HEK293T (cell line): ENCODE measurements around the gene ATP2B2.

Experiments used
- CTCF ChIA-PET: fragments of 350-600 bp; formaldehyde crosslinking; extraction: SDS; loops from one replicate; lab custom pipeline; 2021; ENCODE audit warnings: antibody characterized with exemption, inconsistent platforms; lab: Yijun Ruan, JAX
- POLR2A ChIA-PET: fragments of 350-600 bp; formaldehyde crosslinking; extraction: SDS; loops from one replicate; lab custom pipeline; 2020; ENCODE audit warnings: antibody characterized with exemption, inconsistent platforms; lab: Yijun Ruan, JAX
- DNase-seq: peaks from one replicate; pipeline ENCODE4 v3.0.0; 2012; ENCODE audit warnings: mixed read lengths; ENCODE audit errors: extremely low spot score
- ARNT ChIP-seq: fragments of 450-650 bp; IDR thresholded peaks from 2 replicates; pipeline ENCODE4 v1.6.1; 2017; ENCODE audit warnings: mild to moderate bottlenecking
- BHLHE40 ChIP-seq: fragments of 450-650 bp; IDR thresholded peaks from 2 replicates; pipeline ENCODE4 v1.6.1; 2016; ENCODE audit warnings: mild to moderate bottlenecking, moderate library complexity, borderline replicate concordance
- CTBP1 ChIP-seq: fragments of 450-650 bp; IDR thresholded peaks from 2 replicates; pipeline ENCODE4 v1.6.1; 2016; ENCODE audit warnings: borderline replicate concordance
- ELF4 ChIP-seq: fragments of 450-650 bp; IDR thresholded peaks from 2 replicates; pipeline ENCODE4 v1.6.1; 2017; ENCODE audit warnings: antibody characterized with exemption
- FOXA1 ChIP-seq: fragments of 450-650 bp; IDR thresholded peaks from 2 replicates; pipeline ENCODE4 v1.6.1; 2016; ENCODE audit warnings: mild to moderate bottlenecking
- FOXK2 ChIP-seq: fragments of 450-650 bp; IDR thresholded peaks from 2 replicates; pipeline ENCODE4 v1.6.1; 2016; ENCODE audit warnings: mild to moderate bottlenecking
- FOXM1 ChIP-seq: fragments of 450-650 bp; IDR thresholded peaks from 2 replicates; pipeline ENCODE4 v1.6.1; 2017; ENCODE audit warnings: mild to moderate bottlenecking, borderline replicate concordance
- HDGF ChIP-seq: fragments of 450-650 bp; IDR thresholded peaks from 2 replicates; pipeline ENCODE4 v1.6.1; 2017; ENCODE audit warnings: antibody characterized with exemption, borderline replicate concordance
- L3MBTL2 ChIP-seq: fragments of 450-650 bp; conservative IDR thresholded peaks from 2 replicates; pipeline ENCODE4 v1.6.1; 2016; ENCODE audit warnings: mild to moderate bottlenecking
- LEF1 ChIP-seq: fragments of 450-650 bp; IDR thresholded peaks from 2 replicates; pipeline ENCODE4 v1.6.1; 2017; ENCODE audit warnings: mild to moderate bottlenecking, borderline replicate concordance
- NFRKB ChIP-seq: fragments of 450-650 bp; IDR thresholded peaks from 2 replicates; pipeline ENCODE4 v1.6.1; 2016; ENCODE audit warnings: mild to moderate bottlenecking, moderate library complexity
- SP1 ChIP-seq: fragments of 450-650 bp; IDR thresholded peaks from 2 replicates; pipeline ENCODE4 v1.6.1; 2017
- SUZ12 ChIP-seq: fragments of 450-650 bp; IDR thresholded peaks from 2 replicates; pipeline ENCODE4 v1.6.1; 2016; ENCODE audit warnings: mild to moderate bottlenecking
- TARDBP ChIP-seq: fragments of 450-650 bp; IDR thresholded peaks from 2 replicates; pipeline ENCODE4 v1.6.1; 2016
- ZNF384 ChIP-seq: fragments of 450-650 bp; IDR thresholded peaks from 2 replicates; pipeline ENCODE4 v1.6.1; 2016
- TF ChIP-seq, protein P1 (sequence below): fragments of 450-650 bp; IDR thresholded peaks from 2 replicates; pipeline ENCODE4 v1.6.1; 2016

The ATP2B2 gene

DNA sequence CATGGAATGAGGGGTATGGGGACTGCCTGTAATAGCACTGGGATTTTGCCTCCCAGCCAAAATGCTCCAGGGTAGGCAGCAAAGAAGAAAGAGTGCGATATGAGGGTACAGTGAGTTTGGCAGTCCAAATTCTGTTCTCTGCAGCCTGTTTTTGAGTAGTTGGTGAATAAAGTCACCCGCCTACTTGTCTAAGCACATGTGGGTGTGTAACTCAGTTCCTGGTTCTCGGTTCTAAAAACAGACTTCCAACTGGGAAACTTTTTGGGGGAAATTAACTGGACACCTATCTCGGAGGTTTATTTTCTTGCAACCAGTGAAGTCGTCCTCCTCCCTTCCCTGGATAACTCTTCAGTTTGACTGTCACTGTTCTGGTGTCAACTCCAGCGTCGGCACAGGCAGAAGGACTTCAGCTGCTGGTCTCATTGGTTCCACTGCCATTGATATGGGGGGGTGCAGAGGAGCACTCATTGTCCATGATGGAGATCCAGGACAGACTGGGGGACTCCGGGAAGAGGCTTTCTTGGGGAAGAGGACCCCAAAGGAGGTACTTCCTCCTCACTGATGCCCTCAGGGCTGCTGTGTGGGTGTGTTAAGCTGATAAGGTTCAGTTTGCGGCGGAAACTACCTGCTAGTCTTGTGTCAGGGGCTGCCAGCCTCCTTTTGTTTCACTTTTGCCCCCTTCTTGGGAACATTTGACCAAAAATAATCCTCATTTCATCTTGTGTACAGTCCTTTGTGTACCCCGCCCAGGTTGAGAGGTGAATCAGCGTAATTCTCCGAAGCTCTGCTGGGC is 225.8 kb downstream of the ATP2B2 start:
- TF ChIP-seq SUZ12: no peak
- TF ChIP-seq ZNF384: no peak
- no peak for TF ChIP-seq HDGF
- no peak for TF ChIP-seq ELF4
- TF ChIP-seq L3MBTL2: no peak
- no peak for TF ChIP-seq NFRKB
- TF ChIP-seq SP1: no peak
- TF ChIP-seq TARDBP: no peak
- no peak for TF ChIP-seq LEF1
- no peak for TF ChIP-seq FOXK2
- TF ChIP-seq BHLHE40: no peak
- ChIA-PET POLR2A (no interaction called here), CTCF (no interaction called here)
- no peak for DNase-seq

DNA sequence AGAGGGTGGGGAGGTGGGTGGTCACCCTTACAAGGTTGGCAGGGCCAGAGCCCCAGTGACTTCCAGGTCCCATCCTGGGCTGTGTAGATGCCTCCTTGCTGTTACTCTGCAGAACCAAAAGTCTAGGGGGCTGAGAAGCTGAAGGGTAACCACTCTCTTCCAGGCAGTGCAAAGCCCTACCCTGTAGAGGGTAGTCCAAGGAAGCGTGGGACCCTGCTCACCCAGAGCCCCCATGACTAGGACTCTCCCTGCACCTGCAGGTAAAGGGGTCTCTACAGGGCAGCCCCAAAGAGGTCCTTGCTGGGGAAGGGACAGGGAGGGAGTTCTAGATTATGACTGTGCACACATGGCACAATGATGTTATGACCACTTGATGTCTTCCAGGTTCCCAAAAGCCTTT is 226.9 kb downstream of the ATP2B2 start:
- CTCF ChIA-PET: no interaction called here
- POLR2A ChIA-PET: no interaction called here
- DNase-seq: no peak
- TF ChIP-seq ARNT: no peak

DNA sequence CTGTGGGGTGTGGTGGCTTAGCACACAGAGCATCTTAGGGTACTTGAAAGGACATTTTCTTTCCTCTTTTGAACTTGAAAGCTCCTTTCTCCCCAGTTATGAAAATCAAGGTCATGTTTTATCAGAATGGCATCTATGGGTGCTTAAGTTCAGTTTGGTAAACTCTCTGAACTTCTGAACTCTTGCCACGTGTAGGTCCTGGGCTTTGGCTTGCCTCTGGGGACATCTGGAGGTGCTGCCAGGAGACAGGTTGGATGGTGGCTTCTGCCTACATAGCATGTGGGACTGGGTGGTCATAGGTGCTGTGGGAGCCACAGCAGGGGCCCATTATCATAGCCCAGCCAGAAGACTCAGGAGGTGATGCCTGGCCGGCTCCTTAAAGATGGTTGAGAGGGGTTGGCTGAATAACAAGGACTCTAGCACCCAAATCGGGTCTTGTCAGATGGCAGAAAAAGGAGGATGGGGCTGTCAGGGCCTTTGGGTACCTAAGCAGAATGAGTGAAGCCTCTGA is 228.2 kb downstream of the ATP2B2 start:
- ChIA-PET POLR2A (no interaction called here), CTCF (no interaction called here)
- no peak for DNase-seq
- TF ChIP-seq L3MBTL2 (no peak), FOXA1 (no peak), ELF4 (no peak), BHLHE40 (no peak), SP1 (no peak), ZNF384 (no peak), TARDBP (no peak), LEF1 (no peak), NFRKB (no peak), CTBP1 (no peak), FOXK2 (no peak), HDGF (no peak)
- TF ChIP-seq, protein P1, sequence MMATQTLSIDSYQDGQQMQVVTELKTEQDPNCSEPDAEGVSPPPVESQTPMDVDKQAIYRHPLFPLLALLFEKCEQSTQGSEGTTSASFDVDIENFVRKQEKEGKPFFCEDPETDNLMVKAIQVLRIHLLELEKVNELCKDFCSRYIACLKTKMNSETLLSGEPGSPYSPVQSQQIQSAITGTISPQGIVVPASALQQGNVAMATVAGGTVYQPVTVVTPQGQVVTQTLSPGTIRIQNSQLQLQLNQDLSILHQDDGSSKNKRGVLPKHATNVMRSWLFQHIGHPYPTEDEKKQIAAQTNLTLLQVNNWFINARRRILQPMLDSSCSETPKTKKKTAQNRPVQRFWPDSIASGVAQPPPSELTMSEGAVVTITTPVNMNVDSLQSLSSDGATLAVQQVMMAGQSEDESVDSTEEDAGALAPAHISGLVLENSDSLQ: no peak

DNA sequence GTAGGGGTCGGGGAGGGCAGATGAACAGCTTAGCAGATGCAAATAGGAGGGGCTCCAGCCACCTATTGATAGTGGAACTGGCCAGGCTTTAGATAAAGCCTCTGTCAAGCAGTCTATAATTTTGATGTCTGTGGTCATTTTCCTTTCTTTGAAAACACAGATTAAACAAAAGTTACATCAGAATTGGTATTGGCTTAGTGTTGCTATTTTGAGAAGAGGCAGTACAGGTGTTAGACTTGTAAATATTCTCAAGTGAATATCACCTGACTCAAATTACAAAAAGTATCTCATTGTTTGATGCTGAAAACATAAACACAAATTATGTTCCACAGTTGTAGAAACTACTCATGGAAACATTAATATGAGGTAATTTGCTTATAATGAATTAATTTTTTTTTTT is 230.8 kb downstream of the ATP2B2 start:
- CTCF ChIA-PET: interaction anchor here (0.6 kb wide), 1 partner anchor 27 kb away, joined by 4 read pairs; no protein-coding TSS in a partner anchor
- POLR2A ChIA-PET: no interaction called here
- no peak for DNase-seq

More for the DNA sequence above, 230.8 kb downstream of the ATP2B2 start:
- TF ChIP-seq ARNT (no peak), FOXA1 (no peak), BHLHE40 (no peak), LEF1 (no peak), SUZ12 (no peak), HDGF (no peak), ZNF384 (no peak), FOXM1 (no peak), L3MBTL2 (no peak), FOXK2 (no peak), CTBP1 (no peak), NFRKB (no peak), TARDBP (no peak), SP1 (no peak), ELF4 (no peak)
- TF ChIP-seq, protein P1: no peak
